Prostate gland (tissue), 2 donors: Measurements from ENCODE around the gene CREB3L2.

Experiments used
- POLR2A ChIP-seq: fragments of 450-650 bp; IDR thresholded peaks from one replicate; pipeline ENCODE4 v1.6.1; 2016; ENCODE audit warnings: antibody characterized with exemption, mild to moderate bottlenecking
- POLR2AphosphoS5 ChIP-seq: sonication (generic); formaldehyde crosslinking; IDR thresholded peaks from one replicate; pipeline ENCODE4 v1.6.1; 2017; ENCODE audit warnings: antibody characterized with exemption
- TF ChIP-seq, protein P1 (sequence below), 4 experiments: fragments of 200-600 bp in 2 of 4; fragments of 450-650 bp in 2 of 4; sonication (generic) in 2 of 4; IDR thresholded peaks; 1 replicate in 3 of 4; 2 replicates in 1 of 4; pipeline ENCODE4 v1.5.1; 2016 to 2019; ENCODE audit warnings: antibody characterized with exemption in 4 of 4, mild to moderate bottlenecking in 2 of 4, moderate library complexity in 2 of 4

DNA sequence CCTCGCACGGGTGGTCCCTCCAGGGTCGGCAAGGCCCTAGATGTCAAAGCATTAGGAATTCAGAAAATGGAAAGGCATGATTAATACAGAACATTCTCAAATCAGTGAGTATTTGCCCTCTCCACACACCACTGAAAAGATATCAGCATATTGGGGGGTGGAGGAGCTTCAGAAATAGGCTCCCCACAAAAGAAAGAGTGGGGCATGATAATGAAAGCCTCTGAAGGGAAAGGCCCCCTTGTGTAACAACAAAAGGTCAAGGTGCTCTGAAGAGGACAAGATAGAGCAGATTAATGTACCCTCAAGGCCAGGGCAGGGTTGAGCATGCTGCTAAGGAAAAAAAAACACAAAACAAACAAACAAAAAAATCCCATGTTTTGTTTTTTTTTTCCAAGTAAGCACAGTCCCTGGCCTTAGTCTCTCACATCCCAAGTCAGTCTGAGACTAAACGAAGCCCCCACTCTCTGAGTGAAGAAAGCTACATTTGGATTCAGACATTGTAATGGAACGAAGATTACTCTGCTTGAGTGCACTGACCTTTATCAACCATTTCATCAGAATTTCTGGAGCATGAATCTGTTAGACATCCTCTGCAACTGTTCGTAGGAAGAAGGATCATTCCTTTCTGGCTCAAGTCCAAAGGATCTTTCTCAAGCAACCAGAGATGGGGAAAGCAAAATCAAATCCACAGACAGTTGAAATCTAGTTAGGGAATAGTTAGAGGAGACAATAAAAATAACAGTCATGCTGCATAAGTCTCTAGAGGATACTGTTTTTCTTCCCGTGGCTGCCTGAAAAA, 127.7 kb downstream of the CREB3L2 start:
- TF ChIP-seq, protein P1, sequence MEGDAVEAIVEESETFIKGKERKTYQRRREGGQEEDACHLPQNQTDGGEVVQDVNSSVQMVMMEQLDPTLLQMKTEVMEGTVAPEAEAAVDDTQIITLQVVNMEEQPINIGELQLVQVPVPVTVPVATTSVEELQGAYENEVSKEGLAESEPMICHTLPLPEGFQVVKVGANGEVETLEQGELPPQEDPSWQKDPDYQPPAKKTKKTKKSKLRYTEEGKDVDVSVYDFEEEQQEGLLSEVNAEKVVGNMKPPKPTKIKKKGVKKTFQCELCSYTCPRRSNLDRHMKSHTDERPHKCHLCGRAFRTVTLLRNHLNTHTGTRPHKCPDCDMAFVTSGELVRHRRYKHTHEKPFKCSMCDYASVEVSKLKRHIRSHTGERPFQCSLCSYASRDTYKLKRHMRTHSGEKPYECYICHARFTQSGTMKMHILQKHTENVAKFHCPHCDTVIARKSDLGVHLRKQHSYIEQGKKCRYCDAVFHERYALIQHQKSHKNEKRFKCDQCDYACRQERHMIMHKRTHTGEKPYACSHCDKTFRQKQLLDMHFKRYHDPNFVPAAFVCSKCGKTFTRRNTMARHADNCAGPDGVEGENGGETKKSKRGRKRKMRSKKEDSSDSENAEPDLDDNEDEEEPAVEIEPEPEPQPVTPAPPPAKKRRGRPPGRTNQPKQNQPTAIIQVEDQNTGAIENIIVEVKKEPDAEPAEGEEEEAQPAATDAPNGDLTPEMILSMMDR (IDR thresholded peaks at IDR 0.05) = no peak
- TF ChIP-seq POLR2A (no peak), POLR2AphosphoS5 (no peak)
